ENCODE measurements around the gene FGF10. TPM values are rescaled to one million over a fixed set of nuclear protein-coding genes. Genes with fewer than 3 reads are reported as not detected.

FGF10 gene
- total and polyA plus RNA-seq, 9 donors: 2.6 to 13.8 (median 5.1) TPM

DNA sequence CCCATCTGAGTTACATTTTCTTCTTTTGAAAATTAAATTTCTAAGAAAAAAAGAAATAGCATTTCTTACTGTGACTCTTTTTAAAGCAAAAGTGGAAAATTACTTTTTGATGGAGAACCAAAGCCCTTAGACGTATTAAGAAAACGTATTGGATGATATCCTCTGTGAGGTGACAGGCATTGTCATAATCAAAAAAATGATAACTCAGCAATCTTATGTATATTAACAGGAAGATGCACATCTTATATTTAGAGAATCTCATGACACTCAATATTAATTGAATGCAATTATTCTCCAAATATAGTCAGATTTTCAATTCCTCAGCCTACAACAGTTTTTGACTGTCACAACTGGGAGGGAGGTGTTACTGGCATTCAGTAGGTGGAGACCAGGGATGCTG, 25.1 kb downstream of the FGF10 start:
- Histone ChIP-seq H3K4me3 (ENCODE audit: low read length) (no peak overlapping the region), H3K27me3 (ENCODE audit: control insufficient read depth, insufficient read depth, low read length) (no peaks in the 10 kb centered on the region), H3K4me1 (ENCODE audit: control insufficient read depth, insufficient read depth, low read length) (peaks cover 5% of the 10 kb centered on the region), H3K36me3 (ENCODE audit: control insufficient read depth, insufficient read depth, low read length) (no peaks in the 10 kb centered on the region), H3K27ac (ENCODE audit: low read length) (no peak overlapping the region), H3K9me3 (replicated peaks; ENCODE audit: control insufficient read depth, low read depth, low read length) (no peaks in the 10 kb centered on the region)
- DNase-seq: no peak
- WGBS (ENCODE audit: insufficient coverage): no CpG with 5 or more reads among the region's 2 CpGs

DNA sequence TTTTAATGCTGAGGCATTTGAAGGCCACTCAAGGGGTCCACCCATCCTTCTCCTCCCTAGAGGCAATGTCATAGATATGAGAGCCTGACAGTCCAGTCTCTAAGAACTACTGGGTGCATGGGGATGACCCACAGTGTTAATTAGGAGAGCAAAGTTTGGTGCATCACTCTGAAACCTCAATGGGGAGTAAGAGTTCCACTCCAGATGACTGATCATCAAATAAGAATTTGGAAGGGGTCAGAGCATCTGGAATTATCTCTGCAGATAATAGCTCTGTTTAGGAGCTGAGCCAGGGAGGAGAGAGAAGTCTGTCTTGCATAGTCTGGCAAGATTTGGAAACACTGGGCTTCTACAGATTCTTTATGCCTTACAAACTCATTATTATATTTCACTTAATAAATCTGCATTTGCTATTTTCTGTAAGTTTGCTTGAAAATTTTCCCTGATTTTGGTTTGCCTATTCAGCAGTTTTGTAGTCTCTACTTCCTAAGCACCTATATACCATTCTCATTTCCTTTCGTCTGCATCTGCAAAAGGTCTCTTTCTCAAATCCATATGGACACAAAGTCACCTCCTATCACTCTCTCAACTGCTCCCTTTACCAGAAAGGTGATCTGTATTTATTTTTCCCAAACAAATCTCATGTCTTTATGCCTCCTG, 27.7 kb downstream of the FGF10 start:
- DNase-seq: peak; percentile 48
- no peak overlapping the region for H3K27ac ChIP-seq (ENCODE audit: low read length)
- H3K4me1 ChIP-seq (ENCODE audit: control insufficient read depth, insufficient read depth, low read length): peaks cover 5% of the 10 kb centered on the region
- WGBS (ENCODE audit: insufficient coverage): 88% methylated on average over 1 of the region's 1 CpG
- no peaks in the 10 kb centered on the region for H3K36me3 ChIP-seq (ENCODE audit: control insufficient read depth, insufficient read depth, low read length)
- H3K9me3 ChIP-seq (replicated peaks; ENCODE audit: control insufficient read depth, low read depth, low read length): no peaks in the 10 kb centered on the region
- no peak overlapping the region for H3K4me3 ChIP-seq (ENCODE audit: low read length)
- H3K27me3 ChIP-seq (ENCODE audit: control insufficient read depth, insufficient read depth, low read length): no peaks in the 10 kb centered on the region

DNA sequence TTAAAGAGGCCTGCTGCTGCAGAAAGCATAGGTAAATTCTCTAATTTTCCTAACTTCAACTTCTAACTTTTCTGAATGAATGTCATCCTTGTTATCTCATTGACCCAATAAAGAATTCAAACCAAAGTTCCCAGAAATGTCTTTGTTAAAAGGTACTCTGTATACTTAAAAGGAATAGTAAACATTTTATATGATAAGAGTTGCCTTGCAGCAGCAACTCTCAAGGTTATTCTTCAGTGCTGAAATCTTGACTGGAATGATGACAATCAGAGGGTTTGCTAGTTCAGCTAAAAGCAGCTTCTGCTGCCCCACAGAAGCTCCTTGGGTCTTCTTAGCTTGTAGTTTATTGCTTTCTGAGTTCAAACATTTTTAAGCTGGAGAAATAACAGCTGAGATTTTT, 28.3 kb downstream of the FGF10 start:
- H3K4me1 ChIP-seq (ENCODE audit: control insufficient read depth, insufficient read depth, low read length): peaks cover 5% of the 10 kb centered on the region
- no peak for DNase-seq
- no peaks in the 10 kb centered on the region for H3K9me3 ChIP-seq (replicated peaks; ENCODE audit: control insufficient read depth, low read depth, low read length)
- no peak overlapping the region for H3K4me3 ChIP-seq (ENCODE audit: low read length)
- H3K27ac ChIP-seq (ENCODE audit: low read length): no peak overlapping the region
- H3K27me3 ChIP-seq (ENCODE audit: control insufficient read depth, insufficient read depth, low read length): no peaks in the 10 kb centered on the region
- H3K36me3 ChIP-seq (ENCODE audit: control insufficient read depth, insufficient read depth, low read length): no peaks in the 10 kb centered on the region

DNA sequence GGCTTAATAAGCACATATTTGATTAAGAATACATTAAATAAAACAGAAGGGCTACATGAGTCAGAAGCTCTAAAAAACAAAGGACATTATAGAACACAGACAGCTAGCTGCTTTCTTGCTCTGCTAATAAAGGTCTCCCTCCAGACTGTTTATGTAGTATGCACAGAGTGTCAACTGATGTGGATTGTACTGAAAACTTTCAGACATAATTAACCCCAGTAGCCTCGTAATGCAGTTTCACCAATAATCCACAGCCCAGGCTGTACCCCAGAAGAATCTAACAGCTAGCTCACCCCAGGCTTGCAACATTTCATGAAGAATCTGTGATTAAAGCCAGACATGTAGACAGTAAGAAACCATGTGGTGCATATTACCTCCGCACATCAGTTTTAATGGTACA, 30.8 kb downstream of the FGF10 start:
- Histone ChIP-seq H3K27me3 (ENCODE audit: control insufficient read depth, insufficient read depth, low read length) (no peaks in the 10 kb centered on the region), H3K27ac (ENCODE audit: low read length) (no peak overlapping the region), H3K36me3 (ENCODE audit: control insufficient read depth, insufficient read depth, low read length) (no peaks in the 10 kb centered on the region), H3K4me3 (ENCODE audit: low read length) (no peak overlapping the region), H3K4me1 (ENCODE audit: control insufficient read depth, insufficient read depth, low read length) (peaks cover 5% of the 10 kb centered on the region), H3K9me3 (replicated peaks; ENCODE audit: control insufficient read depth, low read depth, low read length) (no peaks in the 10 kb centered on the region)
- peak; percentile 5 for DNase-seq
- 100% methylated on average over 1 of the region's 2 CpGs for WGBS (ENCODE audit: insufficient coverage)

DNA sequence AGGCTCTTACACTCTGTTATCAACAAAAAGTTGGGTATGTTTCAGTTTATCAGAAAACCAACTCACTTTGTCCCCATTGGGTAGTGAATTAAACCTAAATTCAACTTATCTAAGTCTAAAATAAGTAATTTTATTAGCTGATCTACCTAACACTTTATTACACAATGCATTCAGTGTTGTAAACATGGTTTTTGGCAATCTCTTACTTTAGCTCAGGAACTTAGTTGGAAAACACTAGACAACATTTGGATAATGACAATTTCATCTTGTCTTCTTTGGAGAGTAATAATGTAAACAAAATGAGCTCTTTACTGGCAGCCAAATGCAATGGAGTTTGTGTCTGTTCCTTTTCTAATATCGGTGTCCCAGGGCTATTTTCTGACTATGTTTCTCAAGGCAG, 33.0 kb downstream of the FGF10 start:
- no peaks in the 10 kb centered on the region for H3K36me3 ChIP-seq (ENCODE audit: control insufficient read depth, insufficient read depth, low read length)
- DNase-seq: peak; percentile 84

DNA sequence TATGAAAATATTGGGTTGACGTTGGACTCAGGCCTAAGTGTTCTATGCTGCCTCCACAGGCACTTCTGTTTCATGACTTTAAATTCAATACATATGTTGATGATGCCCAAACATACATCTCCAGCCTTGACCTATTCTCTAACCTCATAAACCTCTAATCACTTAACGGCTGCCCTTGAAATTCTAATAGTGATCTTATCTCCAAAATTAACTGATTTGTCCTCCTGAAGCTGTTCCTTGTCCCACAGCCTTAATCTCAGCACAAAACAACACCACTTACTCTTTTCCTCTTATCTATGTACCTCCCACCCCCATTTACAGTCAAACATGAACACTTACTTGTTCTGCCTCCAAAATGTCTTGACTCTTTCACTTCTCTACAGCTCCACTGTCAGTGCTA, 43.3 kb downstream of the FGF10 start:
- Histone ChIP-seq H3K4me3 (ENCODE audit: low read length) (no peak overlapping the region), H3K27ac (ENCODE audit: low read length) (no peak overlapping the region), H3K4me1 (ENCODE audit: control insufficient read depth, insufficient read depth, low read length) (no peaks in the 10 kb centered on the region), H3K9me3 (replicated peaks; ENCODE audit: control insufficient read depth, low read depth, low read length) (no peaks in the 10 kb centered on the region), H3K27me3 (ENCODE audit: control insufficient read depth, insufficient read depth, low read length) (no peaks in the 10 kb centered on the region), H3K36me3 (ENCODE audit: control insufficient read depth, insufficient read depth, low read length) (no peaks in the 10 kb centered on the region)
- no peak for DNase-seq
- WGBS (ENCODE audit: insufficient coverage): 90% methylated on average over 1 of the region's 2 CpGs

More for the DNA sequence above, 33.0 kb downstream of the FGF10 start:
- no peaks in the 10 kb centered on the region for H3K9me3 ChIP-seq (replicated peaks; ENCODE audit: control insufficient read depth, low read depth, low read length)
- H3K4me3 ChIP-seq (ENCODE audit: low read length): no peak overlapping the region
- peaks cover 3% of the 10 kb centered on the region for H3K4me1 ChIP-seq (ENCODE audit: control insufficient read depth, insufficient read depth, low read length)
- H3K27ac ChIP-seq (ENCODE audit: low read length): peak overlapping the region; percentile 33
- no peaks in the 10 kb centered on the region for H3K27me3 ChIP-seq (ENCODE audit: control insufficient read depth, insufficient read depth, low read length)
- no CpG with 5 or more reads among the region's 1 CpG for WGBS (ENCODE audit: insufficient coverage)

DNA sequence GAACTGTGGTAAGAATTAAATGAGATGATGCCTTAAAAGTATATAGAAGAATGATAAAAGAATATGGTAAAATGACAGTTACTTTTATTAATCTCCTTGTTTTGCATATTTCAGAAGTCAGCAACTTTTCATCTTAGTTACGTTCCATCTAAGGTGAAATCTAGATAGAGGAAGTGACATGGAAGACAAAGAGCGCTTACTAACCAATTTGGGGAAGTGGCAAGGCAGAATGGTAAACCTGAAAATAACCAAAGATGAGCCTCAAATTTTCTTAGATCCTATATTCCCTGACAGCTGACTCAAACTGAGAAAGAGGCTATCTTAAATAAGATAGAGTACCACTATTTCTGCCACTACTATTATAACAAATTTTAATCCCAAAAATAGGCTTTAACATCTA, 52.5 kb downstream of the FGF10 start:
- Histone ChIP-seq H3K4me1 (ENCODE audit: control insufficient read depth, insufficient read depth, low read length) (no peaks in the 10 kb centered on the region), H3K27ac (ENCODE audit: low read length) (no peak overlapping the region), H3K27me3 (ENCODE audit: control insufficient read depth, insufficient read depth, low read length) (no peaks in the 10 kb centered on the region), H3K4me3 (ENCODE audit: low read length) (no peak overlapping the region), H3K9me3 (replicated peaks; ENCODE audit: control insufficient read depth, low read depth, low read length) (no peaks in the 10 kb centered on the region), H3K36me3 (ENCODE audit: control insufficient read depth, insufficient read depth, low read length) (no peaks in the 10 kb centered on the region)
- no CpG with 5 or more reads among the region's 2 CpGs for WGBS (ENCODE audit: insufficient coverage)
- no peak for DNase-seq

DNA sequence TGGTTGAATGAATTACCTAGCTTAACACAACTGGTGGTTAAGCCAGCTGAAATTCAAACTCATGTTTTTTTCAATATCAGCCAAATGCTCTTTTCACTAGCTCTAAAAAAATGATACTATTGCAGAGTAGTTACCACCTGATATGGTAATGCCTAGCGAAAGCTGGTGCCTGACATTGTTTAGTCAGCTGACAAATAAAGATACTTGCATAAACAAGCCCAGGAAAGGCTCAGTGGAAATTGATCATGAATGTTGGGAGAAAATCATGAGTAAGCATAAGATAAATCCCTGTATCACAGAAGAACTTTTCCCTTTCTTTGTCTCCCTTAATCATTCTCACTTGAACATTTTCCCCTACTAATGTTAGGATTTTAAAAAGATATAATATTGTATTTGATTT, 54.6 kb downstream of the FGF10 start:
- Histone ChIP-seq H3K27ac (ENCODE audit: low read length) (no peak overlapping the region), H3K36me3 (ENCODE audit: control insufficient read depth, insufficient read depth, low read length) (no peaks in the 10 kb centered on the region), H3K4me1 (ENCODE audit: control insufficient read depth, insufficient read depth, low read length) (no peaks in the 10 kb centered on the region), H3K9me3 (replicated peaks; ENCODE audit: control insufficient read depth, low read depth, low read length) (no peaks in the 10 kb centered on the region), H3K4me3 (ENCODE audit: low read length) (no peak overlapping the region), H3K27me3 (ENCODE audit: control insufficient read depth, insufficient read depth, low read length) (no peaks in the 10 kb centered on the region)
- no CpG with 5 or more reads among the region's 1 CpG for WGBS (ENCODE audit: insufficient coverage)
- DNase-seq: no peak

DNA sequence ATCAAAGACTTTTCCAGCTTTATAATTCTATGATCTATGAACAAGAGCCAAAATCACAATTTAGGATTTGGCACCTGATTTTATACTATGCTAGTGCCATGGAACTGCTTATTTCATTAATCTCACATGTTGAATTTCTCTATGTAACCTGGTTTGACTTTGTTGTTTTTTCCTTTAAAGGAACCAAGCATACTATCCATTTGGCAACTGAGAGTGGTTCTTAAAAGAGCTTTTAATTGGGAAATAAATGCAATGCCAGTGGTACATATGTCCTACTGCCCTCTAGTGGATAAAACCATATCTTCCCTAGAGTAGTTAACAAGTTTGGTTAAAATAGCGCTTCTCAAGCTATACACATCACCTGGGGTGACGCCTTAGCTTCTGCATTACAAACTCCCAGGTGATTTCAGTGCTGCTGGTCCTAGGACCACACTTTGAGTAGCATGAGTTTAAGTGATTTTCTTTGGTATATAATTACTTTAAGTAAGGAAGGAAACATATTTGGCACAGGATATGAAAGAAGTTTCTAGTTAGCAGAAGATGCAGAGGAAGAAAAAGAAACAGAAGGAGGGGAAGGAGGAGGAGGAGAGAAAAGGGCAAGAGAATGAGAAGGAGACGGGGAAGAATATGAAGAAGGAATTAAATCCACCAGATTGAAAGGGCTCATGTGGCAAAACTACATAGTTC, 56.8 kb downstream of the FGF10 start:
- H3K27ac ChIP-seq (ENCODE audit: low read length): no peak overlapping the region
- H3K4me1 ChIP-seq (ENCODE audit: control insufficient read depth, insufficient read depth, low read length): no peaks in the 10 kb centered on the region
- DNase-seq: peak; percentile 81
- no peaks in the 10 kb centered on the region for H3K27me3 ChIP-seq (ENCODE audit: control insufficient read depth, insufficient read depth, low read length)
- no peaks in the 10 kb centered on the region for H3K36me3 ChIP-seq (ENCODE audit: control insufficient read depth, insufficient read depth, low read length)
- H3K9me3 ChIP-seq (replicated peaks; ENCODE audit: control insufficient read depth, low read depth, low read length): no peaks in the 10 kb centered on the region
- WGBS (ENCODE audit: insufficient coverage): no CpG with 5 or more reads among the region's 3 CpGs
- no peak overlapping the region for H3K4me3 ChIP-seq (ENCODE audit: low read length)

DNA sequence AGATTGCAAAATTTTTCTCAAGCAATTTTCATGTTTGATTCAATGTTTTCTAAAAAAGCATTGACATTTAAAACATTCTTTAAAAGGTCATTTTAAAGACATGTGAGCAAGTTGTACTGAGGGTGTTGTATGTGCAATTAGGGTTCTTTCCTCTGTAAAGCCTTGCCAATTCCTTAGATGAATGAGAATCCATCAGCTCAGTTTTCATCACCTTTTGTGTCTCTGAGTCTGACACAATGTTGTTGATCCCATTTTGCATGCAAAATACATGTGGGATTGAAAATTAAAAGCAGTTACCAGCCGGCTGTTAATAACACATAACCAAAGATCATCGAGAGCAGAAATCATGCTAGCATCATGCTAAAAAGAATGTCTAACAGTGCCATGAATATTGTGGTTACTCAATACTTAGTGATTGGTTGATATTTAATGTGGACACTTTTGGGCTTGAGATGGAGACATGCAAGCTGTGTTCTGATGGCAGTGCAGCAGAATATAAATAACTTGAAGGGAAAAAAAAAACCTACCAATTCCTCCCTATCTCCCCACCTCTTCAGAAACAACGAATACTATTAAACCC, 57.7 kb downstream of the FGF10 start:
- H3K36me3 ChIP-seq (ENCODE audit: control insufficient read depth, insufficient read depth, low read length): no peaks in the 10 kb centered on the region
- H3K4me1 ChIP-seq (ENCODE audit: control insufficient read depth, insufficient read depth, low read length): no peaks in the 10 kb centered on the region
- no peak for DNase-seq
- no CpG with 5 or more reads among the region's 3 CpGs for WGBS (ENCODE audit: insufficient coverage)
- no peaks in the 10 kb centered on the region for H3K27me3 ChIP-seq (ENCODE audit: control insufficient read depth, insufficient read depth, low read length)
- H3K27ac ChIP-seq (ENCODE audit: low read length): no peak overlapping the region
- H3K9me3 ChIP-seq (replicated peaks; ENCODE audit: control insufficient read depth, low read depth, low read length): no peaks in the 10 kb centered on the region
- no peak overlapping the region for H3K4me3 ChIP-seq (ENCODE audit: low read length)

All from muscle of leg (tissue), 11 donors.